ENCODE data around the gene TBX4.

DNA sequence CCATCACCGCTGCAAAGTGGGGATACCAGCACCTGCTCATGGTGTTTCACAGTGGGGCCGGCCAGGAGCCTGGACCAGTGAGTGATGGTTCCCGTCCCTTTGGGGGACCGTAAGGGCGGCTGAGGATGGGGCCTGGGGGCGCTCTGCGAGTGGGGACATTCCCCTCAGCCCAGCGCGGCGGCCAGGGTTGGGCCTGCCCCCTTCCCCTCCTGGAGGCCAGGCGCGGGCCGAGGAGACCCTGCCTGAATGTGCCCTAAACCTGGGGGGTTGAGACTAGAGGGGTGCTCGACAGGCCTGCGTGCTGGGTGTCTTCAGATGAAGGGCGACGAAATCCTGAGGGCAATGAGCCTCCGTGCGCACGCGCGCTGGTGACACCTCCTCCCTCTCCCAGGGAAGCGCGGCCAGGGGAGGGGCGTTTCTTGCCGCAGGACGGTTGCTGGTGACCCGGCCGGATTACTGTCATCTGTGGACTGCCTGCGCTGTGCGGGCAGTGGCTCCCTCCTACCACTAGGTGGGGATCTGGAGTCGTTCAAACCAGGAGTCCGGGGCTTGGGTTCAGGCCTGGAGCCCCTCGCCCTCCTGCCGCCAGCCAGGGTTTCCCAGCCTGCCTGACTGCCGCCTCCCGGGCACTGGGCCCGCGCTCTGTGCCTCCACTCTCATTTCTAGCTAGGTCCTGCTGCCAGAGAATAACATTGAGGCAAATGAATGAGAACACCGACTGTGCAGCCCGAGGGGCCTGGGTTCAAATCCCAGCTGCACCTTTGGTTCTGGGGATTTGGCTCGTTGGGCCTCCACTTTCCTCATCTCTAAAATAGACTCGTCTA lies 35.5 kb upstream of the TBX4 start:
- TF ChIP-seq POLR2A (IDR thresholded peaks at IDR 0.05), result no peak
- TF ChIP-seq, protein P1, sequence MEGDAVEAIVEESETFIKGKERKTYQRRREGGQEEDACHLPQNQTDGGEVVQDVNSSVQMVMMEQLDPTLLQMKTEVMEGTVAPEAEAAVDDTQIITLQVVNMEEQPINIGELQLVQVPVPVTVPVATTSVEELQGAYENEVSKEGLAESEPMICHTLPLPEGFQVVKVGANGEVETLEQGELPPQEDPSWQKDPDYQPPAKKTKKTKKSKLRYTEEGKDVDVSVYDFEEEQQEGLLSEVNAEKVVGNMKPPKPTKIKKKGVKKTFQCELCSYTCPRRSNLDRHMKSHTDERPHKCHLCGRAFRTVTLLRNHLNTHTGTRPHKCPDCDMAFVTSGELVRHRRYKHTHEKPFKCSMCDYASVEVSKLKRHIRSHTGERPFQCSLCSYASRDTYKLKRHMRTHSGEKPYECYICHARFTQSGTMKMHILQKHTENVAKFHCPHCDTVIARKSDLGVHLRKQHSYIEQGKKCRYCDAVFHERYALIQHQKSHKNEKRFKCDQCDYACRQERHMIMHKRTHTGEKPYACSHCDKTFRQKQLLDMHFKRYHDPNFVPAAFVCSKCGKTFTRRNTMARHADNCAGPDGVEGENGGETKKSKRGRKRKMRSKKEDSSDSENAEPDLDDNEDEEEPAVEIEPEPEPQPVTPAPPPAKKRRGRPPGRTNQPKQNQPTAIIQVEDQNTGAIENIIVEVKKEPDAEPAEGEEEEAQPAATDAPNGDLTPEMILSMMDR (IDR thresholded peaks at IDR 0.05 in 4 of 5, conservative IDR thresholded peaks at IDR 0.05 in 1 of 5), result peak; percentile 61 to 91 (median 85)

Measured in gastrocnemius medialis (tissue), 4 donors.